LNCaP clone FGC (cell line): ENCODE measurements around the gene MMD.
A peak's percentile ranks its signal among the peaks of the same experiment; 100 is the strongest.
"Not testable (repeated sequence)": the region's sequence is repeated elsewhere in the genome, so short reads cannot be mapped to it uniquely, and the experiment has no call there.

Source experiments
- DNase-seq: peaks from one replicate; pipeline ENCODE4 v3.0.0-alpha.2; 2011; ENCODE audit warnings: low read depth
- H3K4me3 ChIP-seq: 2 replicates; pipeline ENCODE4 v1.5.1; 2011; ENCODE audit warnings: mild to moderate bottlenecking, low read depth, low read length, control low read depth
- TF ChIP-seq, protein P1 (sequence below): IDR thresholded peaks from 2 replicates; pipeline ENCODE4 v1.5.1; 2012; ENCODE audit warnings: mild to moderate bottlenecking; ENCODE audit not compliant: control insufficient read depth, insufficient read depth; ENCODE audit errors: extremely low read depth

The MMD gene

DNA sequence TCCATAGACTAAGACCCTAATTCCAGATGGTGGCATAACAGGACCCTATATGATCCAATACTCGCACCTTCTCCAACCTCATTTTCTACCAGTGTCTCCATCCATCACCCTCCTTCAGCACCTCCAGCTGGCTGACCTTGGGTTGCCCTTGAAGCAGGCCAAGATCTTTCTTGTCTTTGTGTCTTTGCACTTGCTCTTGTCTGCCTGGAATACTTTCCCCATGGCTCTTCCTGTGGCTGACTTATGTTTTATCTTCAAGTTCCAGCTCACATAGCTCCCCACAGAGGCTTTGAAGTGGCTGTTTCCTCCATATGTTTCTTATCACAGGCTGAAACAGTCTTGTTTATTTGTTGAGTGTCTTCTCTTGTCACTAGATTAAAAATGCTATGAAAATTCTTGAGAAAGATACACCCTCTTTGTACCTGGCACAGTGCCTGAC lies 29.6 kb upstream of the MMD start:
- TF ChIP-seq, protein P1, sequence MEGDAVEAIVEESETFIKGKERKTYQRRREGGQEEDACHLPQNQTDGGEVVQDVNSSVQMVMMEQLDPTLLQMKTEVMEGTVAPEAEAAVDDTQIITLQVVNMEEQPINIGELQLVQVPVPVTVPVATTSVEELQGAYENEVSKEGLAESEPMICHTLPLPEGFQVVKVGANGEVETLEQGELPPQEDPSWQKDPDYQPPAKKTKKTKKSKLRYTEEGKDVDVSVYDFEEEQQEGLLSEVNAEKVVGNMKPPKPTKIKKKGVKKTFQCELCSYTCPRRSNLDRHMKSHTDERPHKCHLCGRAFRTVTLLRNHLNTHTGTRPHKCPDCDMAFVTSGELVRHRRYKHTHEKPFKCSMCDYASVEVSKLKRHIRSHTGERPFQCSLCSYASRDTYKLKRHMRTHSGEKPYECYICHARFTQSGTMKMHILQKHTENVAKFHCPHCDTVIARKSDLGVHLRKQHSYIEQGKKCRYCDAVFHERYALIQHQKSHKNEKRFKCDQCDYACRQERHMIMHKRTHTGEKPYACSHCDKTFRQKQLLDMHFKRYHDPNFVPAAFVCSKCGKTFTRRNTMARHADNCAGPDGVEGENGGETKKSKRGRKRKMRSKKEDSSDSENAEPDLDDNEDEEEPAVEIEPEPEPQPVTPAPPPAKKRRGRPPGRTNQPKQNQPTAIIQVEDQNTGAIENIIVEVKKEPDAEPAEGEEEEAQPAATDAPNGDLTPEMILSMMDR: no peak
- DNase-seq: no peak

DNA sequence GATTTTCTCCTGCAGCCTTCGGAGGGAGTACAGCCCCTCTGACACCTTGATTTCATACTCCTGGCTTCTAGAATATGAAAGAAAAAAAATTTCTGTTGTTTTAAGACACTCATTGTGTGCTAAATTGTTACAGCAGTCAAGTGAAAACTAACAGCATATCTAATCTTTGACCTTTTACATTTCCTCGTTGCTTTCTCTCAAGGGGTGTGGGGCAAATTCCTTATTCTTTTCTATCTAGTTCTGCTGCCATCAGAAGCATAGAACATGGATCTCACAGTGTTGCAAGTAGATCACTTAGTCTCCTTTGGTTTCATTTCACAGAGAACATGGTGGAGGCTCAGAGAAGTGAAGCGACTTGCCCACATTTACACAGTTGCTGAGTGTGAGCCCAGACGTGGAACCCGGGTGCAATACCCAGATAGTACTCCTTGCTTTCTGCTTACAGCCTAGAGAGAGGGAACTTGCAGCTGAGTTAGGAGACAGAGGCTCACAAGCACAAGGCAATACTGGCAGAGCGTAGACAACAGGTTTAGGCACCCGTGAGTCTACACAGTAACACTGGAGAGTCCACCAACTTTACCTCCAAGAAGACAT lies 28.7 kb upstream of the MMD start:
- no peak for DNase-seq
- no peak overlapping the region for H3K4me3 ChIP-seq
- TF ChIP-seq, protein P1: no peak

More for the DNA sequence above, 29.6 kb upstream of the MMD start:
- H3K4me3 ChIP-seq: no peak overlapping the region

DNA sequence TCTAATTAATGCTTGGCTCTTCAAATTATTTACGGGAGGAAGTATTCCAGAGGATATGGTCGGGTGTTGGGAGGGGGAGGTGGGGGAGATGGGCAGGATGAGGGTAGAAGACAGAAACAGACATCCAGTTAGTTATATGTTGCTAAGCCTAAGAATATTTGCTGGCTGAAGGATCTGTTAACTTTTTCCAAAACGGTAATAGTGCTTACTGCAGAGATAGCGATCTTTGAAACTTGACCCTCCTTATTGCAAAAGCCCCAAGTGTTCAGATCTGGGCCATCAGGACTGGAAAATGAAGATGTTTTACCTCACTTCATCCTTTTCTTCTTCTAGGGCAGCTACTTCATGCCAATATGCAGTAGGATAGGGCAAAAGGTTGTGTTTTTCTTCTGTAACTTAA lies 27.0 kb upstream of the MMD start:
- DNase-seq: no peak
- TF ChIP-seq, protein P1: no peak
- no peak overlapping the region for H3K4me3 ChIP-seq

DNA sequence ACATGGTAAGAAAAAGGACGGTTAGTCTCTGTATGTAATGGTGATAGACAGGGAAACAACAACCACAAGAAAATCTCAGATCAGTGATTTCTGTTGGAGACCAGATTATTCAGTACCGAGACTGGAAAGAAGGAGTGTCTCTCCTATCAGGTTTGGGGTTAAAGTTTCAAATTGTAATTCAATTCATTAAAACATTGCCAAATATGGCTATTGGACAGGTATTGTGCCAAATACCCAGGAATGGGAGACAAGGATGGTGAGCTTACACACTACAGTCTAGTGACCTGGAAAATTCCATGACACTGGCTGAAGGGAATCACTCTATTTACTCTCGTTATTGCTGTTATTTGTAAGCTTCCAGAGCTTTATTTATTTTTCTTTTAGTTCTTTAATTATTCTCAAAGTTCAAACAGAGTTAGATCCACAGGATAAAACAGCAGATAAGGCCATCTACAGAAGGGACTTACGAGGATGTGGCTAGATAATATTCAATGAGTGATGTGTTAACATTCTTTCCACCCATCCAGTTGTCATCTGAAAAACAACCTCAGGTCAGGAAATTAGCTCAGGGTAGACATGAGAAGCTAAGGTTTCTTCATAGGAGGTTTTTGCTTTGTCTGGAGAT lies 25.1 kb upstream of the MMD start:
- no peak overlapping the region for H3K4me3 ChIP-seq
- peak; percentile 72 for DNase-seq
- TF ChIP-seq, protein P1: no peak

DNA sequence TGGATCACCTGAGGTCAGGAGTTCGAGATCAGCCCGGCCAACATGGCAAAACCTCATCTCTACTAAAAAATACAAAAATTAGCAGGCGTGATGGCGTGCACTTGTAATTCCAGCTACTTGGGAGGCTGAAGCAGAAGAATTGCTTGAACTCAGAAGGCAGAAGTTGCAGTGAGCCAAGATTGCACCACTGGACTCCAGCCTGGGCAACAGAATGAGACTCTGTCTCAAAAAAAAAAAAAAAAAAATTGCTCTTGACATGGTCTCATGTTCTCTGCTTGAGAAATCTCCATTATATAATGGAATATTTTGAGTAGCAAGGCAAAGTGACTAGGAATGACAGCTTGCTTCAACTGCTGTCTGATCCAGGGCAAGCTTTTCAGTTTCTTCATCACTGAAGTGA lies 24.4 kb upstream of the MMD start:
- H3K4me3 ChIP-seq, DNase-seq: not testable (repeated sequence)

DNA sequence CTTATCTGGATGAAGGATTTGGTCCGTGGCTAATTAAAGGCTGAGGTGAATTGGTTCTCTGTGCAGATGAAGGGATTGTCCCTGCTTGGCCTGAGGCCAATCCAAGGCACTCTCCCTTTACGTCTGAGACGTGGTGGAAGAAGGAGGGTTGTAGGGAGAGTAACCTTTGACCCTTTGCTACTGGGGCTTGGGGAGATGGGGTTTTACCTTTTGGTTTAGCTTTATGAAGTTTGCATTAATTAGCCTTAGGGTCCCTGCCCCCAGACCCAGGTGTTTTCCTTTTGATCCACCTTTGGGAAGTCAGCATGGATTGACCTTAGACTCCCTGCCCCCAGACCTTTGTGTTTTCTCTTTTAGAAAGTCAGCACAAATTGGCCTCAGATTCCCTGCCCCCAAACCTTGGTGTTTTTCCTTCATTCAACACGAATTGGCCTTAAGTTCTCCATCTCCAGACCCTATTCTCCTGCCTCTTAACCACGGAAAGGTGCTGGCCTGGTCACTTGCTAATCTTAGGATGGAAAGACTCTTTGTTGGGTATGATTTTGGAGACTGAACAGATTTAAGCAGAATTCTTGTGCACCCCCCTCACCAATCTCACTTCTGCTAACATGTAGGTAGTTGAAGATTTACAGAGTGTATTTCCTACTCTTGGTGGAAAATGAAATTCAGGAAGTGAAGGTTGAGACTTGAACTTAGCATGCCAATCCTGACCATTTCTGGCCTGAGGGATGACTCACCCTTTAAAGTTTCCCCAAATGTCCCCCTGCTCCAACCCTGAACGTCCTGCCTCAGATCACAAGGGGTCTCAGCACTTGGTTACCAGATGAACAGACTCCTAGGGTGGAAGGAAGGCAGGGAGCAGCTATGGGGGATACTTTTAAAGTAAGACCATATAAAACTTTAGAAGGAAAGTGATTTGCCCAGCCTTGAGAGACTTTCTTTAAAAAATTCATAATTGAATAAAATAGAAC lies 23.1 kb upstream of the MMD start:
- TF ChIP-seq, protein P1: no peak
- H3K4me3 ChIP-seq: no peak overlapping the region
- DNase-seq: no peak

DNA sequence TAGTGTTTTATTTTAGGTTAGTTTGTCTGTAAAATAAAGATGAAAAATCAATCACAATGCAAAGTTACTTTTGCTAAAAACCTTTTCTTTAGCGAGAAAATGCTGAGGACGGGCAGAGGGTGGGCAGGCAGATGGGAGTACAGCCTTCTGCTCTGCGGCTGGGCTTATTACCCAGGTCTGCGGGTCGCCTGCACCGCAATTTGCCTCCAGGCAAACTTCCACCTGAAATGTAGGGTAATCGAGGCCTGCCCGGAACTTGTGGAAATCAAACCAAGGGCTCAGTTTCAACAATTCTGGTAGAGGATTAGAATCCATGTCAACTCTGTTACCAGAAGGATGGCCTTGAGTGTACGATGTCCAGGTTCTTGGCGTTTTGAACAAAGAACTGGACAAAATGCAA lies 22.3 kb upstream of the MMD start:
- TF ChIP-seq, protein P1: no peak

More for the DNA sequence above, 22.3 kb upstream of the MMD start:
- no peak overlapping the region for H3K4me3 ChIP-seq
- no peak for DNase-seq
